SKM-1 treated with dmso at 0.1 percent for 144 hours (cell line): ENCODE data around the gene DHX58.
A peak's percentile ranks its signal among the peaks of the same experiment; 100 is the strongest.

Experiments used
- DNase-seq: peaks from one replicate; lab custom pipeline; 2025; ENCODE audit not compliant: unreplicated experiment; lab: John Stamatoyannopoulos, UW

The DHX58 gene

DNA sequence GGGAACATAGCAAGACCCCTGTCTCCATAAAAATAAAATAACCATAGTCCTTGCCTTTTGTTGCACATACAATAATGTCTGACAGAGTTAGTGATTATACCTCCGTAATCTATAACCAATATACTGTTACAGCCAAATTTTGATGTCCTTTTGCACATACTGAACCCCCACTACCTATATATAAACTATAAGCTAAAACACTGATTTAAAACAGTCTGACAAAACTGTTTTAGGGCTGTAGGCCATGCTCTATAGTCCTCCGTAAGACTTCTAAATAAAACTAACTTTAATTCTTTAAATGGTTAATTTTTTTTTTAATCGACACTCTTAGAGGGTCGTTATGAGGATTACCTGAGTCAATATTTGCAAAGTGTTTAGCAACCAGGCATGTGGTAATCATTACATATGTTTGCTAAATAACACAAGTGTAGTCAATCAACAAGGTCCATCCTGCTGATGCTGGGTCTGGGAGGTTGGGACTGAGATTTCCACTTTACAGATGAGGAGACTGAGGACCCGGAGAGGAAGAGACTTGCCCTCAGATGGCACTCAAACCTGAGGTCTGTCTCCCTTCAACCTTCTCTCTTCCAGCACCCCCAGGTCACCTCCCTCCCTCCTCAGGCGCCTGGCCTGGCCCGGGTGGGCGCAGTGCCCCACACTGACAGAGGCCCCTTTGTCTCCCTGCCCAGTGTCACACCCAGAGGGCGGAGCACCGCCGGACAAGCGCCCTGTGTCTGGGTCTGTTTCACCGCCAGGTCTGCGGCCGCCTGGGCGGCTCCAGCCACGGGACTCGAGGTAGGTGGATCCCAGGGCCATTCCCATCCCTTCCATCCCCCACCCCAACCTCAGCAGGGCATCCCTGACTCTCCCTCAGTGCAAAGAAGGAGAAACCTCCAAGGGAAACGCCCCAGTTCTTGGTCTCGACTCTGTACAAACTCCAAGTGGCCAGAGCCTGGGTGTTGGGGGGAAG lies 24.5 kb downstream of the DHX58 start:
- no peak for DNase-seq

DNA sequence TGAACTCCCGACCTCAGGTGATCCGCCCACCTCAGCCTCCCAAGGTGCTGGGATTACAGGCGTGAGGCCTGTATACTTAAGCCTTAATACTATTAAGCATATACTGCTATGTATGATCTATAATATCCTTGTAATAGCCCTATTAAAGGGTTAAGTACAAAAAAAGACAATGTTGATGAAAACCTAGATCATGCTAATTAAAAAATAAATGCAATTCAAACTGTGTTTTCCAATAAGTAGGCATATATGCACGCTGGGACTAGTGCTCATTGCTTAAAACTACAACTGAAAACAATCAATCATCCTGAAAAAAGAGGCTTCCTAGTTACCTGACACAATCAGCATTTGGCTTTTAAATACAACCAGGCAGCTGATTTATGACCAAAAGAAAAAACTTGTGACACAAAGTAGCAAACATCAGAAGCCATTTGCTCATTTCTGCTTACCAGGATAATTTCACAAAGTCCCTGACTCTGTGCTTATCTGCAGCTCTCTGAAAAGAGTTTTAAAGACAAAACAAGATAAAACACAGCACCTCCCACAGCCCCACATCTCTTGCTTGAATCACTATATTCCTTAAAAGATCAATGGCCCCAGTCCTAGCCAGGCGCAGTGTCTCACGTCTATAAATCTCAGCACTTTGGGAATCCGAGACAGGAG lies 25.3 kb downstream of the DHX58 start:
- no peak for DNase-seq

DNA sequence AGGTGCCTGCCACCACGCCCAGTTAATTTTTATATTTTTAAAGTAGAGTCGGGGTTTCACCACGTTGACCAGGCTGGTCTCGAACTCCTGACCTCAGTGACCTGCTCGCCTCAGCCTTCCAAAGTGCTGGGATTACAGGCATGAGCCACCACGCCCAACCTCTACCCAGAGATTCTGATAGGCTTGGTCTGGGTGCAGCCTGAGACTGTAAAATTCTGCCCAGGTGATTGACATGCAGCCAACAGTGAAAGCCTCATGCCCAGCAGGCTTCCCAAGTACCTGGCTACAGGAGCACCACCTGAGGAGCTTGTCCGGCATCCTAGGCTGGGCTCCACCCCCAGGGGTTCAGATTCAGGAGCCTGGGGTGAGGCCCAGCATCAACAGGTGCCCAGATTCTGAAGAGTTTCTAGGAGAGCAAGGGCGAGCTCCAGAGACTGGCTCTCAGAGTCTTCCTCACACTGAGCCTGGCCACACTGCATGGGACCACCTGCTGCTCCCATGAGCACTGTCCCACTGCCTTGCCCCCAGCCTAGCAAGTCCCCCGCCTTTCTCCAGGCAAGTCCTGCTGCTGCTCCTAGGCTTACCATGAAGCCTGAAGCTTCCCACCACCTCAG lies 30.9 kb downstream of the DHX58 start:
- no peak for DNase-seq

DNA sequence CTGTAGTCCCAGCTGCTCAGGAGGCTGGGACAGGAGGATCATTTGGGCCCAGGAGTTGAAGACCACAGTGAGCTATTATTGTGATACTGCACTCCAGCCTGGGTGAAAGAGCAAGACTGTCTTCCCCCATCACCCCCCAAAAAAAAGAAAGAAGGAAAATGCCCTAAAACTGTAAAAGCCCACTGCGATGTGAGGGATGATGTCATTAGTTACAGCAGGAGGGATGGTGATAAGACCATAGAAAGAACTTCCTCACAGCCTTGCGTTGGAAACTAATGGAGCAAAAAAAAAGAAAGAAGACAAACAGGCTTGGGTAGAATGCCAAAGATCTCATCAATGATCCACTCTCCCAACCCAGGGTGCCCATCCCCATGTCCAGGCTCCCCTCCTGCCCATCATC lies 33.0 kb downstream of the DHX58 start:
- no peak for DNase-seq

DNA sequence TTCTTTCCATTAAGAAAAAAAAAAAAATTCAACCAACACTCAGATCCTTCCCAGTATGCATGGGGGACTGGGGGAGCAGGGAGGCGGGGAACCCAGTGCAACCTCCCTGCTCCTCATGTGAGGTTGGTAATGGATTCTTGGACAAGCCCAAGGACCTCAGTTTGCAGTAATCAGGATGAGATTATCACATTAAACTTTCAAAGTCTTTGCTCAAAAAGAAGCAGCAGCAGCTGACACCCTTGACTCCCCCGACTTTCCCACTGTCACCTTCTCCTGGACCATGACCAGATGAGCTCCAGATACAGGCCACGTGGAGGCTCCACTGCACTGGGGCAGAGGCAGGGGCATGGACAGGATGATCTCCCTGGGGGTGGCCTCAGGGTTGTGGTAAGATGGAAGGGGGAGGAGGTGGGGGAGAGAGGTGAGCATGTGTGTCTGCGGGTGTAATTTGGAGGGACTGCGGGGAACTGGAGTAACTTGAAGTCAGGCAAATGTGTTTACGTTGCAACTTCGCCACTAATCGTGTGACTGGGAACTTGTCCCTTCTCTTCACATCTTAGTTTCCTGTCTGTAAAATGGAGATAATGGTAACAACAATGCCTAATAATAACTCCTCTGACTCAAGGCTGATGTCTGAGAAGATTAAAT lies 34.0 kb downstream of the DHX58 start:
- DNase-seq, result no peak

DNA sequence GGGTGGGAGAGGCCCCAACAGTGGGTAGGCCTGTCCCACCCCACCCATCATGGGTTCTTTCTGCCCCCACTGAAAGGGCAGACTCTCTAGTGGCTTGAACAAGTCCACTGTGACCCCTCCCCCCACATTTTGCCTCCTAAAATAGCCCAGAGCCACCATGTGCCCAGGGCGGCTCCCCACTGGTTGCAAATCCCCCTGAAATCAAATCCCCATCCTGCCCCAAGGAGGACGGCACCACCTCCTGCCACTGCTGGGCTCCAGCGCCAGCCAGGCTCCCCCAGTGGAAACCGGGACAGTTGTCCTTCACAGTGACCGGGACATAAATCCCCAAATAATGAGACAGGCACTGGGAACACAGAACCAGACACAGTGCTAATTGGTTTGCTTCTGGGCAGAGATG lies 34.8 kb downstream of the DHX58 start:
- no peak for DNase-seq

DNA sequence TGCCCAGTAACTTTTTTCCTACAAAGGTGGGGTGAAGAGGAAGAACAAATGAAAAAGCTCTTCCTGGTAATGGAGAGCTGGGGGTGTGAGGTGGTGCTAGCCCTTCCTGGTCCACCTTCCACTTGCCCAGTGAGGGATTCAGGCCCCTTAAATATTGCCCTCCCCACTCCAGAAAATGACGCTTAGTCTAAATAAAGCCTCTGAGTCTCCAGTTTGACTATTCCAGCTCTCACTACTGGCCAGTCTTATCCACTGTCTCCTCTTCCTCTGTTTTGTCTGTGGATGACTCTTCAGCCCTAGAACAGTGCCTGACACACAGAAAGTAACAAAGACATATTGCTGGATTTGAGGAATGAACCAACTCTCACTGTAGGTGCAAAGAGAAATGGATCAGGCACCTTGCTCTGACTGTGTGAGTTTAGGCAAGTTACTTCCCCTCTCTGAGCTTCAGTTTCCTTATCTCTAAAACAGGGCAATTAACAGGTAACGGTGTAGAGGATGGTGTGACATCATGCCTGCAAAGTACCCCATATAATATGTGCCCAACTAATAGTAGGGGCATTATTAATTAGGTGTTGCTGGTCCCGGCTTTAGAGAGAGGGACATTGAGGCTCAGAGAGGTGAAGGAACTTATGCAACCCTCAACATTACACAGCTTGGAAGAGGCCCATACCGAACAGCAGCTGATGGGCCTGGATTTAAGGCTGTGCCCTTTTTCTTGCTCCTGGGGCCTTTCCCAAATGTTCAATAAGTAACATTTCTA lies 35.5 kb downstream of the DHX58 start:
- DNase-seq, result no peak

DNA sequence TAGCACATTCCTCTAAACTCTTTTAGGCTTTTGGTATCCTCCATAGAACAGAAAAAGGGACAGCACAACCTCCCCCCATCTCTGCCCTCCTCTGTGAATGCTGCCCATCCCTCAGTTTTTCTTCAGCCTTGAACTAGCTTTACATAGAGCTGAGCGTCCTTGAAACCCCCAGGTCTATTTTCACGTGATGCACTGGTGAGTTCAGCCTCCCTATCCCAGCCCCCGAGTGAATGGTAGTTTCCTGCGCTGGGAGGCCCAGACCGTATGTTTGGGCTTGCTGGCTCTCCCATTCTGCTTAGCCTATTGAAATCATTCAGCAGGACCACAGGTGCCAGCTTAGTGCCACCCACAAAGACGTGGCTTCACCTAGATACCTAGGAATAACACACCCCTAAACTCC lies 36.7 kb downstream of the DHX58 start:
- no peak for DNase-seq

DNA sequence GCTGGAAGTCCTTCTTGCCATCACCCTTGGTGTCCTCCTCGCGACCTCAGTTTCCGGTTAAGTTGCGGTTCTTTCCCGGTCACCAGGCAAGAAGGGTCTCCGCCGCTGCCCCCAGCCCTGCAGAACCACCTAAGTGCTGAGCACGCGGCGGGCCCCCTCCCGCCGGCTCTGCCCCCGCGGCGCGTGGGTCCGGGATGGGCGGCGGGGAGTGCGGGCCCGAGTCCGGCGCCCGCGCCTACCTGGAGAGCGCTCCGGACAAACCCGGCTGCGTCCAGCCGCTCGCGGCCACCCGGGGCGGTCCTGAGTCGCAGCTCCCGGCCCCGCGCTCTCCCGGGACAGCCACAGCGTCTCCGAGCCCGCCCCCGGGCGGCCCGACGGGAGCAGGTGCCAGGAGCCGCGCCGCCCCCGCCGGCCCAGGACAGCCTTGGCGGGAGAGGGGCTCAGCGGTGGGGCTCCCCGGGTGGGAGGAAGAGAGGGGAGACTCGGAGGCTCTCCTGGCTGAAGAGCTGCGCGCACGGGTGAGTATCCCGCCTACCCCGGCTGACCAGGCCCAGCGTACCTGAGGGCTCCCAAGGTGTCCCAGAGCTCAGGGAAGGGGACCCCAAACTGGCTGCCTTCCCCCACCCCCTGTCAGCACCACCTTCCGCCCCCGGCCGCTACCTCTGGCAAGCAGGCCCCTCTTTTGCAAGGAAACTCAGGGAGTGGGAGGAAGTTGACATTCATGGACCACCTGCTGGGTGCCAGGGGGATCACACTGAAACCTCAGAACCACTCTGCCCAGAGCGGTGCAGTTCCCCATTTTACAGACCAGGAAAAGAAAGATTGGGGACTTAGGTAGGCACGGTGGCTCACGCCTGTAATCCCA lies 40.0 kb downstream of the DHX58 start:
- DNase-seq, result peak; percentile 10

DNA sequence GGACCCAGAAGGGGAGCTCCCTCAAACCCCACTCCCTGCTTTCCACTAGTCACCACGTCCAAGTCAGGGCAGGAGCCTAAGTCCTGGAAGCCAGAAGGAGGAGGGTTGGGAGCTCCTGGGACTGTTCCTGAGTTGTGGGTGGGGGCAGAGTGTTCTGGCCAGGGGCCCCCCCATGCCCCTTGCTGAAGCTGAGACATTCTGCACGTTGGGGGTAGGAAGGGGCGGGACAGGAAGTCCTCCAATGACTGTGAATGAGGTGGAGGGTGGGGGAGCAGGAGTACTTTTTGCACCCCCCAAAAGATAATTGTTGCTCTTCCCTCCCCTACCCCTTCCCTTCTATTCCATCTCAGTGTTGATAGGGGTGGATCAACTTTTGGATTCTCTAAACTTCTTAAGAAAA lies 40.7 kb downstream of the DHX58 start:
- no peak for DNase-seq

DNA sequence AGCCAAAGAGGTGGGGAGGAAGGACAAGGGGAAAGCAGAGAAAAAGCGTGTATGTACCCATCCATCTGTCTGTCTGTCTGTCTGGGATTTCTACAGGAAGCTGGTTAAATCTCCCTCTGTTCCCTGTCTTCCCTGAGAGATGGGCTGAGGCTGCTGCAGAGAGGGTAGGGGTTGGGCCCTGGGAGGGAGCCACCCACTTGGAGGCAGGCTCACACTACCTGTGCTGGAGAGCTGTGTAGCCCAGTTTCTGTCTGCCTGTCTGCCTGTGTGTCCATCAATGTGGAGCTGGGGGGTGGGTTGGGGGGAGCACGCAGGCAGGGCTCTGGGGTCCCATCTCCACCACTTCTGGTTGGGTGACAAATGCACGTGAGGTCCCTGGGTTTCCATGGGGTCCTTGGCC lies 43.5 kb downstream of the DHX58 start:
- no peak for DNase-seq

DNA sequence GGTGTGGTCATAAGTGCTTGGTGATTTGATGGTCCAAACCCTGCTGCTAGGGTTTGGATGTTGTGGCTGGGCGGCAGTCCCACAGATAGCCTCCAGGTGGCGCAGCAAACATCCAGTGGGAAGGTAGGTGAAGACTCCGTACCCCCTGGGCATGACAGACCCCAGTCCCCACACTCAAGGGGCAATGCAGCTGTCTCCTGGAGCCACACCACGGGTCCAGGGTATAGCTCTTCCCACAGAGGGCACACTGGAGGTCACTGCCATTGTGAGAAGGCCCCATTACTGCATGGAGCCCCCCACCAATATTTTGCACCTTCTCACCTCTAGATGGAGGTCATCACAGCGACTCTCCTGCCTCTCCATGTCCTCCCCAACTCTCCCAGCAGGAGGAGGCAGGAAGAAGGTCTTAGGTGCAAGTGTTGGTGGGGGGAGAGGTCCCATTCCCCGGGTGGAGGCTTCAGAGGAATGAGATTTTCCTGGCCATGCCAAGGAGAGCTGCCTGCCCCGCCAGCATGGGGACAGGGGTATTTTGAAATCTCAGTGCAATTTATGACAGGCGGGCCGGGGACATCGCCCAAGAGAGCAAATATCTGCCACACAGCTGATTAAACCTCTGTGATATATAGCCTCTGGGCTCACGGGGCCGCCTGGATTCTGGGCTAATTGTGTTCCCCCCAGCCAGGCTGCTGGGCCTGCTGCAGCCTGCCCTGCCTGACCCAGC lies 45.0 kb downstream of the DHX58 start:
- peak; percentile 20 for DNase-seq

DNA sequence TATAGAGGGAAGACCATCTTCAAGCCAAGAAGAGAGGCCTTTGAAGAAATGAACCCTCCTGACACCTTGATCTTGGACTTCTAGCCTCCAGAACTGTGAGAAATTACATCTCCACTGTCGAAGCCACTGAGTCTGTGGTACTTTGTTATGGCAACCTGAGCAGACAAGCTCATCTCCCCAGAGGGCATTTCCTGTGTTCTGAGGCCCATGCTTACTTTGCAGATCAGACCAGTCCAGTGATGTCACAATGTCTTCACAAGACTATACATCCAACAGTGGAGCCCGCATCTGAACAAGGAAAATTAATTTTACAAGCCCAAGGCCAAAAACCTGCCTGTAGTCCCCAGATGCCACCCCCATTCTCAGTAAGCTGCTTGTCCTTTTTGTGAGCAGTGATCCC lies 47.3 kb downstream of the DHX58 start:
- no peak for DNase-seq

DNA sequence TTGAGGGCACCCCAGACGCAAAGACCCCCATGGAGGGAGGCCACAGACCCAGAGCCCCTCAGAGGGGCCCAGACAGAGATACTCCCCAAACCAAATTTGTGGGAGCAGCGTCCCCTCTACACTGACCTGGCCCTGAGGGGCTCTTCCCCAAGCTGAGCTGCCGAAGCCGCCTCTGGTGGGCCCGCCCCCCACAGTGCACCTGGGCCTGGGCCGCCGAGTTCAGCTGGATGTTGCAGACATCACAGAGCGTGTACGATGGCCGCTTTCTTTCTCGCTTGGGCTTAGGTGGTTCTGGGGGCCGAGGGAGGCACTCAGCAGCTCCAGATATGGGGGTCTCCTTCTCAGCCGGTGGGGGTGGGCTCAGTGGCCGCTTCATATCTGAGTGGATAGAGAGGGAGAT lies 49.8 kb downstream of the DHX58 start:
- DNase-seq, result no peak

DNA sequence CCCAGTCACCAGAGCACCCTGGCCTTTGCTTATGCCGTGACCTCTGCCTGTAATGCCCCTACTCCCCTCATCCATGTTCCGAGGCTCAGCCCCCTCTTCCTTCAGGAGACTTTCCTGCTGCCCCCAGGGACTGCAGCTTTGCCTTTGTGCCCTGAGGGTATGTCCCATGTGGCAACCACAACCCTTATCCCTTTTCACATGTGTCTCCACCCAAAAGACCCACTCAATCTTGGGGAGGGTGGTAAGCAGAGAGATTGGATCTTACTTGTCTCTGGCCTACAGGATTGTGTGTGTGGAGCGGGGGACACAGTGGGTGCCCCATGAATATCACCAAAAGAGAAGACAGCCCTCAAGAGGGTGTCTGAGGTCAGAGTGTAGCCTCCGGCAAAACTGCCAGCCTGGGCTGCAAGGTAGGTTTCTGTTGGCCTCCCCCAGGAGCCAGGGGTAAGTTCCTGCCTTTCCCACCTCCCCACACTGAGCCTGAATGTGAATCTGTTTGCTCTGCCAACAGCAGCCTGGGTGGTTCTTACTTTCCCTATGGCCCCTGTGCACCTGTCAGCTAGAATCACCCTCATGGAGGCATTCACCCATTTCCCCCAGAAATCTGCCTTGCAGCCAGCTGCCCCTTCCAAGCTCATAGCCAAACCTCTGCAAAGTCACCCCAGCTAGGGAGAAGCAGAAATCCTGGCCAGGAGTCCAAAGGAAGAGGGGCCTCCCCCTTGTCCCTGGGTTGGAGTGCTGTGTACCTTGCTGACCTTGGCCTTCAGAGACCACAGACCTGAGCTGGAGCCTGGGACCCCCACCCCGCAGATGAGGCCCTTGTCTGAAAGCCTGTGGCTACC lies 50.6 kb downstream of the DHX58 start:
- no peak for DNase-seq

DNA sequence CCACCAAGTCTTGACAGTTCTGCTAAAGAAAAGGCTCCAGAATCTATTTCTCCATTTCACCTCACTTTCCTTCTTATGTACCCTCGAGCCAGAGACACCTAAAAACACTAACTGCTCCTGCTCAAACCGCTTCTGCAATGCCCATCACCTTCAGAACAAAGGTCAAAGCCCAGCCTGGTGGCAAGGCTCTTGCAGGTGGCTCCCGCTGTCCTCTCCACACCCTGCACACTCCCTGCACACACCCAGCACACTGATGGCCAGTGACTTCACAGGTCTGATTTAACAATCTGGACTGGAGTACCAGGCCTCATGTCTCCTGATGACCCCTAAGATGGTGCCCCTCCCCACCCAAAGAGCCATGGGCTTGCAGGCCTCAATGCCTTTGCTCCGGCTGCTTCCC lies 52.3 kb downstream of the DHX58 start:
- DNase-seq, result no peak

DNA sequence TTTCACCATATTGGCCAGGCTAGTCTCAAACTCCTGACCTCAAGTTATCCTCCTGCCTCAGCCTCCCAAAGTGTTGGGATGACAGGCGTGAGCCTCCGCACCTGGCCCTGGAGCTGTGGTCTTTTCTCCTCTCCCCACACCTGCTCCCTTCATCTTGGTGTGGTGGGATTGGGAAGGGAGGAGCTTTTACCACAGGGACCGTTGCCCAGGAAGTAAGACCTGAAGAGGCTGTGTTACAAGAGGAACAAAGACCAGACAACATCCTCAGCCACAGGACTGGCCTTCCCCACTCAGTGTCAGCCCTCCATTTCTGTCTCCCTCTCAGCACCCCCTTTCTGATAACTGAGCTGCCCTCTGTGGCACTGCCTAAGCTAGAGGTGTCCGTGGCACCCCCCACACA lies 52.7 kb downstream of the DHX58 start:
- no peak for DNase-seq

DNA sequence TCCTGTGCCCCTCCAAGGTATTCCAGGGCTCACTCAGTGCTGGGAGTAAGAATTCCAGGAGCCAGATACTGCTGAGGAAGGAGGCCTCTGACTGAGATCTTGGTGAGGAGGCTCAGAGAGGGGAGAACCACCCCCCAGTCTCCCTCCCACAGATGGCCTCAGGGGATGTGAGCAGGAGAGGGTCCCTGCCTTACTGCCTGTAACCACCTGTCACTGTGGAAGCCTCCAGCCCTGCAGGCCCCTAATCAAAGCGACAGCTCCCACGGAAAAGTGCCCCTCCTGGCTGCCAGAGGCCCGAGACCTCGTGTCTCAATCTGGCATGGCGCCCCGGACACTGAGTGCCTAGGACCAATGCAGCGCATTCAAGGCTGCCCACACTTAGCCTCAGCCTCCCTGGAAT lies 54.5 kb downstream of the DHX58 start:
- DNase-seq, result no peak
